Fibroblast of pulmonary artery (primary cell): ENCODE measurements around the gene CHRNB2.
A peak's percentile ranks its signal among the peaks of the same experiment; 100 is the strongest.
"Not testable (repeated sequence)": the region's sequence is repeated elsewhere in the genome, so short reads cannot be mapped to it uniquely, and the experiment has no call there.

ENCODE experiments used
- DNase-seq: peaks from one replicate; pipeline ENCODE4 v3.0.0-alpha.2; 2010; ENCODE audit warnings: low read depth
- H3K4me3 ChIP-seq: replicated peaks from 2 replicates; pipeline ENCODE4 v1.5.1; 2011; ENCODE audit warnings: low read depth, mild to moderate bottlenecking, control low read depth, low read length, moderate library complexity
- CTCF ChIP-seq: IDR thresholded peaks from 2 replicates; pipeline ENCODE4 v1.5.1; 2011; ENCODE audit warnings: mild to moderate bottlenecking, control low read depth, low read length, inconsistent platforms; ENCODE audit errors: missing control alignments

Gene CHRNB2

GRCh38 chr1:154567386-154568156, at the start of gene CHRNB2:
CHRNB2 (plus strand) TSS chr1:154567778; CDS start chr1:154568045, 267 bp downstream.
- DNase-seq = peak; percentile 45
- no peak within 1 kb of the TSS for H3K4me3 ChIP-seq
- no peak for TF ChIP-seq CTCF

- no peak for DNase-seq
- no peak for TF ChIP-seq CTCF
- no peak overlapping the region for H3K4me3 ChIP-seq
Observed at GRCh38 chr1:154519591-154519991, 48.0 kb upstream of the CHRNB2 start.

- peak; percentile 28 for DNase-seq
- H3K4me3 ChIP-seq = no peak overlapping the region
Observed at GRCh38 chr1:154520333-154520732, 47.2 kb upstream of the CHRNB2 start.

GRCh38 chr1:154521695-154522094, 45.9 kb upstream of the CHRNB2 start:
- H3K4me3 ChIP-seq = no peak overlapping the region
- no peak for DNase-seq
- TF ChIP-seq CTCF = no peak

More at GRCh38 chr1:154520333-154520732, 47.2 kb upstream of the CHRNB2 start:
- TF ChIP-seq CTCF = no peak

- H3K4me3 ChIP-seq = no peak overlapping the region
- no peak for DNase-seq
- TF ChIP-seq CTCF = no peak
Observed at GRCh38 chr1:154524881-154525280, 42.7 kb upstream of the CHRNB2 start.

GRCh38 chr1:154527192-154527591, 40.4 kb upstream of the CHRNB2 start:
- no peak overlapping the region for H3K4me3 ChIP-seq
- DNase-seq = no peak
- TF ChIP-seq CTCF = no peak

- TF ChIP-seq CTCF = no peak
- H3K4me3 ChIP-seq = no peak overlapping the region
- no peak for DNase-seq
Observed at GRCh38 chr1:154529308-154529707, 38.3 kb upstream of the CHRNB2 start.

GRCh38 chr1:154531950-154532349, 35.6 kb upstream of the CHRNB2 start:
- not testable (repeated sequence) for DNase-seq, H3K4me3 ChIP-seq
